ENCODE results near the gene AOAH. TPM values are rescaled to one million over a fixed set of nuclear protein-coding genes. Genes with fewer than 3 reads are reported as not detected.

Gene AOAH
- 10 to 100 TPM; 13.3 to 14.4 TPM for total RNA-seq

GRCh38 chr7:36723951-36724664 is at the start of gene AOAH:
AOAH (minus strand) TSS chr7:36724494; CDS start chr7:36724148, 346 bp downstream.
- Mint-ChIP-seq H3K9me3 (peaks cover 8% of the 10 kb centered on the region), H3K27me3 (peaks cover 3% of the 10 kb centered on the region), H3K27ac (peak within 1 kb of the TSS; percentile 96), H3K4me3 (peak within 1 kb of the TSS; percentile 84), H3K4me1 (peaks cover 78% of the 10 kb centered on the region), H3K36me3 (ENCODE audit: low read depth) (peaks cover 31% of the 10 kb centered on the region)
- peak; percentile 91 for DNase-seq
- ChIA-PET CTCF (interaction anchor here (0.8 to 0.9 kb wide), 2 partner anchors 41 to 477 kb away, joined by 3 read pairs; no protein-coding TSS in a partner anchor), POLR2A (interaction anchor here (0.6 to 0.7 kb wide), 2 partner anchors 53 to 213 kb away, joined by 4 to 5 read pairs; no protein-coding TSS in a partner anchor)

GRCh38 chr7:36766451-36766850 is 42.2 kb upstream of the AOAH start:
- no peaks in the 10 kb centered on the region for H3K36me3 Mint-ChIP-seq (ENCODE audit: low read depth)
- no peak overlapping the region for H3K4me3 Mint-ChIP-seq
- CTCF ChIA-PET: interaction anchor here (3.2 to 6.0 kb wide), 2 partner anchors 10 to 12 kb away, joined by 7 to 31 read pairs; no protein-coding TSS in a partner anchor

GRCh38 chr7:36765605-36766004 is 41.3 kb upstream of the AOAH start:
- ChIA-PET POLR2A (no interaction called here), CTCF (interaction anchor here (1.6 to 6.0 kb wide), 3 partner anchors 10 to 11 kb away, joined by 3 to 31 read pairs (median 7); no protein-coding TSS in a partner anchor)
- Mint-ChIP-seq H3K4me3 (no peak overlapping the region), H3K27me3 (peaks cover 2% of the 10 kb centered on the region), H3K27ac (no peak overlapping the region), H3K36me3 (ENCODE audit: low read depth) (no peaks in the 10 kb centered on the region), H3K9me3 (peaks cover 6% of the 10 kb centered on the region), H3K4me1 (peaks cover 40% of the 10 kb centered on the region)
- no peak for DNase-seq

More at GRCh38 chr7:36766451-36766850, 42.2 kb upstream of the AOAH start:
- peaks cover 2% of the 10 kb centered on the region for H3K27me3 Mint-ChIP-seq
- no peak overlapping the region for H3K27ac Mint-ChIP-seq
- H3K4me1 Mint-ChIP-seq: peaks cover 40% of the 10 kb centered on the region
- POLR2A ChIA-PET: no interaction called here
- no peak for DNase-seq
- peaks cover 7% of the 10 kb centered on the region for H3K9me3 Mint-ChIP-seq

GRCh38 chr7:36764929-36765328 is 40.6 kb upstream of the AOAH start:
- DNase-seq: no peak
- Mint-ChIP-seq H3K27ac (no peak overlapping the region), H3K4me3 (no peak overlapping the region), H3K27me3 (peaks cover 2% of the 10 kb centered on the region), H3K4me1 (peaks cover 39% of the 10 kb centered on the region), H3K9me3 (peaks cover 4% of the 10 kb centered on the region), H3K36me3 (ENCODE audit: low read depth) (no peaks in the 10 kb centered on the region)
- ChIA-PET POLR2A (no interaction called here), CTCF (interaction anchor here (1.6 to 6.0 kb wide), 3 partner anchors 9 to 12 kb away, joined by 3 to 31 read pairs (median 7); no protein-coding TSS in a partner anchor)

- H3K9me3 Mint-ChIP-seq: peaks cover 3% of the 10 kb centered on the region
- CTCF ChIA-PET: interaction anchor here (1.0 to 6.0 kb wide), 7 partner anchors 9 to 816 kb away, joined by 3 to 31 read pairs (median 3); no protein-coding TSS in a partner anchor
These were observed 39.0 kb upstream of the AOAH start for GRCh38 chr7:36763132-36763816.

GRCh38 chr7:36762394-36762793 is 38.1 kb upstream of the AOAH start:
- ChIA-PET POLR2A (no interaction called here), CTCF (interaction anchor here (1.1 to 6.0 kb wide), 6 partner anchors 10 to 817 kb away, joined by 3 to 31 read pairs (median 4); no protein-coding TSS in a partner anchor)
- no peak for DNase-seq
- Mint-ChIP-seq H3K36me3 (ENCODE audit: low read depth) (no peaks in the 10 kb centered on the region), H3K9me3 (peaks cover 3% of the 10 kb centered on the region), H3K27ac (no peak overlapping the region), H3K27me3 (no peaks in the 10 kb centered on the region), H3K4me3 (no peak overlapping the region), H3K4me1 (peaks cover 29% of the 10 kb centered on the region)

More at GRCh38 chr7:36763132-36763816, 39.0 kb upstream of the AOAH start:
- DNase-seq: no peak
- Mint-ChIP-seq H3K36me3 (ENCODE audit: low read depth) (no peaks in the 10 kb centered on the region), H3K4me3 (no peak overlapping the region), H3K27ac (no peak overlapping the region), H3K27me3 (no peaks in the 10 kb centered on the region), H3K4me1 (peaks cover 29% of the 10 kb centered on the region)
- POLR2A ChIA-PET: no interaction called here

GRCh38 chr7:36761835-36762234 is 37.5 kb upstream of the AOAH start:
- H3K36me3 Mint-ChIP-seq (ENCODE audit: low read depth): no peaks in the 10 kb centered on the region
- H3K27me3 Mint-ChIP-seq: no peaks in the 10 kb centered on the region
- CTCF ChIA-PET: interaction anchor here (1.1 to 2.2 kb wide), 4 partner anchors 11 to 817 kb away, joined by 3 to 8 read pairs (median 3); no protein-coding TSS in a partner anchor
- no peak overlapping the region for H3K4me3 Mint-ChIP-seq
- POLR2A ChIA-PET: no interaction called here
- no peak overlapping the region for H3K27ac Mint-ChIP-seq
- H3K4me1 Mint-ChIP-seq: peaks cover 26% of the 10 kb centered on the region
- H3K9me3 Mint-ChIP-seq: peaks cover 3% of the 10 kb centered on the region
- no peak for DNase-seq

- no peak overlapping the region for H3K4me3 Mint-ChIP-seq
- no peak overlapping the region for H3K27ac Mint-ChIP-seq
- POLR2A ChIA-PET: no interaction called here
- no peaks in the 10 kb centered on the region for H3K27me3 Mint-ChIP-seq
- DNase-seq: no peak
- H3K36me3 Mint-ChIP-seq (ENCODE audit: low read depth): no peaks in the 10 kb centered on the region
- peaks cover 3% of the 10 kb centered on the region for H3K9me3 Mint-ChIP-seq
- CTCF ChIA-PET: interaction anchor here (1.1 to 1.4 kb wide), 3 partner anchors 12 to 292 kb away, joined by 3 read pairs; no protein-coding TSS in a partner anchor
- H3K4me1 Mint-ChIP-seq: peaks cover 19% of the 10 kb centered on the region
These were observed 36.8 kb upstream of the AOAH start for GRCh38 chr7:36760856-36761762.

GRCh38 chr7:36758879-36759278 is 34.6 kb upstream of the AOAH start:
- no peak overlapping the region for H3K27ac Mint-ChIP-seq
- H3K36me3 Mint-ChIP-seq (ENCODE audit: low read depth): no peaks in the 10 kb centered on the region
- H3K9me3 Mint-ChIP-seq: no peaks in the 10 kb centered on the region
- ChIA-PET POLR2A (no interaction called here), CTCF (interaction anchor here (0.6 to 1.3 kb wide), 2 partner anchors 20 to 1037 kb away, joined by 4 to 5 read pairs; no protein-coding TSS in a partner anchor)
- no peaks in the 10 kb centered on the region for H3K27me3 Mint-ChIP-seq
- no peak overlapping the region for H3K4me3 Mint-ChIP-seq
- DNase-seq: no peak
- H3K4me1 Mint-ChIP-seq: no peaks in the 10 kb centered on the region

GRCh38 chr7:36755484-36755883 is 31.2 kb upstream of the AOAH start:
- Mint-ChIP-seq H3K27ac (no peak overlapping the region), H3K27me3 (peaks cover 7% of the 10 kb centered on the region), H3K4me3 (no peak overlapping the region), H3K4me1 (no peaks in the 10 kb centered on the region), H3K36me3 (ENCODE audit: low read depth) (peaks cover 5% of the 10 kb centered on the region), H3K9me3 (no peaks in the 10 kb centered on the region)
- ChIA-PET POLR2A (no interaction called here), CTCF (interaction anchor here (1.0 to 1.4 kb wide), 4 partner anchors 9 to 101 kb away, joined by 3 to 4 read pairs (median 3); no protein-coding TSS in a partner anchor)
- no peak for DNase-seq

GRCh38 chr7:36752026-36752711 is 27.9 kb upstream of the AOAH start:
- no peak for DNase-seq
- Mint-ChIP-seq H3K27ac (no peak overlapping the region), H3K4me3 (no peak overlapping the region), H3K4me1 (peaks cover 11% of the 10 kb centered on the region), H3K36me3 (ENCODE audit: low read depth) (peaks cover 5% of the 10 kb centered on the region), H3K27me3 (peaks cover 11% of the 10 kb centered on the region), H3K9me3 (no peaks in the 10 kb centered on the region)
- POLR2A ChIA-PET: no interaction called here
- CTCF ChIA-PET: interaction anchor here (0.6 to 2.4 kb wide), 3 partner anchors 11 to 292 kb away, joined by 3 to 8 read pairs (median 3); no protein-coding TSS in a partner anchor

All from activated CD4-positive, alpha-beta T cell treated with anti-CD3 and anti-CD28 coated beads, Interleukin-2, amount 10 ng/mL, durations not matched to agents 7 days and 5 days (primary cell).